Astrocyte (in vitro differentiated cells and primary cell): ENCODE results near the gene TMEM154. TPM values are rescaled to one million over a fixed set of nuclear protein-coding genes. Genes with fewer than 3 reads are reported as not detected.

ENCODE experiments used
- DNase-seq: peaks from one replicate; pipeline ENCODE4 v3.0.0-alpha.2; 2010; ENCODE audit warnings: low read depth
- FAIRE-seq: peaks from 2 replicates; lab custom pipeline; 2011; peaks lifted over from hg19 to GRCh38; lab: Jason Lieb, UNC
- H2AFZ ChIP-seq: 2 replicates; pipeline ENCODE4 v1.6.0; 2012; ENCODE audit warnings: low read depth, low read length, inconsistent platforms
- H3K27ac ChIP-seq: 2 replicates; pipeline ENCODE4 v1.5.1; 2011; ENCODE audit warnings: low read depth, low read length, inconsistent platforms
- H3K27me3 ChIP-seq: 2 replicates; pipeline ENCODE4 v1.6.0; 2011; ENCODE audit warnings: low read length, inconsistent platforms; ENCODE audit not compliant: insufficient read depth
- H3K36me3 ChIP-seq: 2 replicates; pipeline ENCODE4 v1.5.1; 2011; ENCODE audit warnings: low read length, inconsistent platforms; ENCODE audit not compliant: insufficient read depth
- H3K4me1 ChIP-seq: 2 replicates; pipeline ENCODE4 v1.5.1; 2011; ENCODE audit warnings: low read length, inconsistent platforms; ENCODE audit not compliant: insufficient read depth
- H3K4me2 ChIP-seq: 2 replicates; pipeline ENCODE4 v1.6.0; 2012; ENCODE audit warnings: low read length, inconsistent platforms
- H3K4me3 ChIP-seq: 2 replicates; pipeline ENCODE4 v1.5.1; 2011; ENCODE audit warnings: low read depth, mild to moderate bottlenecking, low read length, inconsistent platforms; ENCODE audit not compliant: insufficient read depth
- H3K79me2 ChIP-seq: 2 replicates; pipeline ENCODE4 v1.6.0; 2012; ENCODE audit warnings: mild to moderate bottlenecking, low read length, inconsistent platforms; ENCODE audit not compliant: insufficient read depth
- H3K9ac ChIP-seq: 2 replicates; pipeline ENCODE4 v1.6.0; 2012; ENCODE audit warnings: mild to moderate bottlenecking, low read length, inconsistent platforms
- H3K9me3 ChIP-seq: 2 replicates; pipeline ENCODE4 v1.5.1; 2012; ENCODE audit warnings: low read depth, mild to moderate bottlenecking, low read length, inconsistent platforms; ENCODE audit not compliant: insufficient read depth
- H4K20me1 ChIP-seq: 2 replicates; pipeline ENCODE4 v1.6.0; 2012; ENCODE audit warnings: low read length, inconsistent platforms; ENCODE audit not compliant: insufficient read depth
- H3K27ac Mint-ChIP-seq: one replicate; pipeline ENCODE4 v1.8.0; 2021; ENCODE audit warnings: mild to moderate bottlenecking, mixed read lengths; ENCODE audit not compliant: unreplicated experiment
- H3K27me3 Mint-ChIP-seq: one replicate; pipeline ENCODE4 v1.8.0; 2021; ENCODE audit warnings: low read depth, mixed read lengths; ENCODE audit not compliant: unreplicated experiment
- H3K36me3 Mint-ChIP-seq: one replicate; pipeline ENCODE4 v1.8.0; 2021; ENCODE audit warnings: low read depth, mixed read lengths; ENCODE audit not compliant: unreplicated experiment
- H3K4me1 Mint-ChIP-seq: one replicate; pipeline ENCODE4 v1.8.0; 2021; ENCODE audit warnings: low read depth, mixed read lengths; ENCODE audit not compliant: unreplicated experiment
- H3K4me3 Mint-ChIP-seq: one replicate; pipeline ENCODE4 v1.8.0; 2021; ENCODE audit warnings: mild to moderate bottlenecking, moderate library complexity, mixed read lengths; ENCODE audit not compliant: unreplicated experiment
- H3K9me3 Mint-ChIP-seq: one replicate; pipeline ENCODE4 v1.8.0; 2021; ENCODE audit warnings: mild to moderate bottlenecking, mixed read lengths; ENCODE audit not compliant: unreplicated experiment
- EZH2 ChIP-seq: IDR thresholded peaks from 2 replicates; pipeline ENCODE4 v1.6.1; 2012; ENCODE audit warnings: mild to moderate bottlenecking, low read length, inconsistent platforms; ENCODE audit not compliant: insufficient read depth
- total RNA-seq: library from RNA; stranded (reverse); gene quantifications from 2 replicates; pipeline ENCODE4 v1.2.1, GENCODE V29; 2021
- TF ChIP-seq, protein P1 (sequence below): IDR thresholded peaks from 2 replicates; pipeline ENCODE4 v1.5.1; 2011; ENCODE audit warnings: low read depth, mild to moderate bottlenecking, inconsistent platforms, low read length, moderate library complexity; ENCODE audit not compliant: insufficient read depth

TMEM154 gene
- total RNA-seq, 1 donor from 2014 or later, result 13.2 TPM

DNA sequence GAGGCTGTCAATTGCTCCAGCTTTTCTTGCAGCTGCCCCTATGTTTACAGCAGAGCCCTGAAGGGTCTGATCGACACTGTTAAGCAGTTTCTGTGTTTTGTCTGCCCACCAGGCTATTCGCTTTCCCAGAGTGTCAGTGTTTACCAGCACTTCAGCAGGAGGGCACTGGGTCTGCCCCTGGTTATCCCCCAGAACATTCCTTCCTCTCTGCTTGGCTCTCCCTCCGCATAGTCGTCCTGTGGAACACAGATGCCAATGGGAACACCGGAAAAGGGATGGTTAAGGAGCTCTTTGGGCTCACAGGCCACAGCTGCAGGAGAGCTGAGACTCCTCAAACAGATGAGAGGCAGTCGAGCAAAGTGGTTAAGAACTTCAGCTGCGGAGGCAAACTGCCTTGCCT lies 72.6 kb downstream of the TMEM154 start:
- Histone ChIP-seq H3K4me2 (peak overlapping the region; percentile 50), H3K9ac (no peak overlapping the region), H3K4me1 (peaks cover 11% of the 10 kb centered on the region), H3K27ac (no peak overlapping the region), H3K79me2 (no peaks in the 10 kb centered on the region), H3K9me3 (no peaks in the 10 kb centered on the region), H4K20me1 (no peaks in the 10 kb centered on the region), H2AFZ (no peak overlapping the region), H3K36me3 (no peaks in the 10 kb centered on the region), H3K4me3 (no peak overlapping the region), H3K27me3 (peaks cover 1% of the 10 kb centered on the region)
- H3K36me3 Mint-ChIP-seq, result no peaks in the 10 kb centered on the region
- peaks cover 8% of the 10 kb centered on the region for H3K27me3 Mint-ChIP-seq
- TF ChIP-seq EZH2, result no peak
- TF ChIP-seq, protein P1, sequence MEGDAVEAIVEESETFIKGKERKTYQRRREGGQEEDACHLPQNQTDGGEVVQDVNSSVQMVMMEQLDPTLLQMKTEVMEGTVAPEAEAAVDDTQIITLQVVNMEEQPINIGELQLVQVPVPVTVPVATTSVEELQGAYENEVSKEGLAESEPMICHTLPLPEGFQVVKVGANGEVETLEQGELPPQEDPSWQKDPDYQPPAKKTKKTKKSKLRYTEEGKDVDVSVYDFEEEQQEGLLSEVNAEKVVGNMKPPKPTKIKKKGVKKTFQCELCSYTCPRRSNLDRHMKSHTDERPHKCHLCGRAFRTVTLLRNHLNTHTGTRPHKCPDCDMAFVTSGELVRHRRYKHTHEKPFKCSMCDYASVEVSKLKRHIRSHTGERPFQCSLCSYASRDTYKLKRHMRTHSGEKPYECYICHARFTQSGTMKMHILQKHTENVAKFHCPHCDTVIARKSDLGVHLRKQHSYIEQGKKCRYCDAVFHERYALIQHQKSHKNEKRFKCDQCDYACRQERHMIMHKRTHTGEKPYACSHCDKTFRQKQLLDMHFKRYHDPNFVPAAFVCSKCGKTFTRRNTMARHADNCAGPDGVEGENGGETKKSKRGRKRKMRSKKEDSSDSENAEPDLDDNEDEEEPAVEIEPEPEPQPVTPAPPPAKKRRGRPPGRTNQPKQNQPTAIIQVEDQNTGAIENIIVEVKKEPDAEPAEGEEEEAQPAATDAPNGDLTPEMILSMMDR, result no peak
- H3K9me3 Mint-ChIP-seq, result peaks cover 3% of the 10 kb centered on the region
- no peak for DNase-seq
- no peak overlapping the region for H3K27ac Mint-ChIP-seq
- no peak overlapping the region for H3K4me3 Mint-ChIP-seq
- FAIRE-seq, result no peak
- peaks cover 6% of the 10 kb centered on the region for H3K4me1 Mint-ChIP-seq

DNA sequence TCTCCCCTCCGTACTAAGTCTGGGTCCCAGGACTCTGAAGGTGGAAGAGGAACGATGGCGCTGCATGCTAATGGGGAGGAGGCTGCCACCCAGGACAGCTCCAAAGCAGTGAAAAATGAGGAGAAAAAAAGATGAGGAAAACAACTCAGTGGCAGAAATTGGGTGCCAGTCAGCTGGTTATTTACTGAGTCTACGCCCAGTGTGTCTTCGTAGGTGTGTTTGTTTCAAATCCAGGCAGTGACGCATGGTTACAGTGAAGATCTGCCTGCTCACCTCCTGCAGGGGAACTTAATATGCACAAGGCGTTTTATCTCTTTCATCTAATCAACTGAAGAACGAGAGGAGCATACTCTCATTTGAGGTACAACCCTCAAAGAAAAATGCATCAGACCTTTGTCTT lies 73.0 kb downstream of the TMEM154 start:
- Histone ChIP-seq H3K36me3 (no peaks in the 10 kb centered on the region), H3K27ac (no peak overlapping the region), H3K27me3 (no peaks in the 10 kb centered on the region), H3K4me3 (no peak overlapping the region), H4K20me1 (no peaks in the 10 kb centered on the region), H3K9me3 (no peaks in the 10 kb centered on the region), H3K4me2 (peak overlapping the region; percentile 50), H3K79me2 (no peaks in the 10 kb centered on the region), H3K9ac (no peak overlapping the region), H2AFZ (no peak overlapping the region), H3K4me1 (peaks cover 11% of the 10 kb centered on the region)
- Mint-ChIP-seq H3K36me3 (no peaks in the 10 kb centered on the region), H3K9me3 (peaks cover 3% of the 10 kb centered on the region), H3K27ac (no peak overlapping the region), H3K4me3 (no peak overlapping the region), H3K27me3 (peaks cover 9% of the 10 kb centered on the region), H3K4me1 (peaks cover 6% of the 10 kb centered on the region)
- TF ChIP-seq EZH2, result no peak
- TF ChIP-seq, protein P1, result no peak
- no peak for DNase-seq
- no peak for FAIRE-seq

DNA sequence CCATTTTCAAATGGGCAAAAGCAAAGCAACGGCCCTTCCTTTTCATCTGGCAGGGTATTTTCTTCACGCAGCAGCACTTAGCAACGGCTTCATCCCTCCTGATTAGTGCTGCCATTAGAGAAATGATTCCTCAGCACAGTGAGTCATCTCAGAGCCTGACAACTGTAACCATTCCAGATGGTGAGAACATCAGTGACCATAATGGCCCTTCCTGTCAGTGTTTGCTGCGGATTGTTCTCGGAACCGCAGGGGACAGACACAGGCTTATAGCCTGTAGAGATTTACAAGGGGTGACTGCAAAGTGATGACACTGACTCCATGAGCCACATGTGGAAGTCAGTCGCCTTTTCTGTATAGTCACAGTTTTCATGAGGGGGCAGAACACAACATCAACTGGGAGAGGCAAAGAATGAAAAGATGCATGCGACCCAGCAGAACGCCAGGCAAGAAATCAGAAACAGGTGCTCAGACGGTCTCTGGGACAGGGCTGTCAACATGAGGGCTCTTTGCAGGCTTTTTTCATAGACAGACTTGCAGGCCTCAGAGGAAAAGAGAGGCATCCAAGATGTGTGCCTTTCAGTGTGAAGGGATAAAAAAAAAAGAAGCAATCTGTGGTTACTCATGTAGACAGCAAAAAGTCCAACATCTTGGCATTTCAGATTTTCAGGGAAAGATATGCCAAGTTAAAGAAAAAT lies 74.0 kb downstream of the TMEM154 start:
- Histone ChIP-seq H3K27ac (no peak overlapping the region), H3K79me2 (no peaks in the 10 kb centered on the region), H3K4me1 (peaks cover 11% of the 10 kb centered on the region), H3K4me3 (no peak overlapping the region), H2AFZ (peak overlapping the region; percentile 24), H3K4me2 (peak overlapping the region; percentile 53), H3K9ac (no peak overlapping the region), H4K20me1 (no peaks in the 10 kb centered on the region), H3K9me3 (no peaks in the 10 kb centered on the region), H3K36me3 (no peaks in the 10 kb centered on the region), H3K27me3 (peaks cover 2% of the 10 kb centered on the region)
- FAIRE-seq (peak; percentile 45), DNase-seq (peak; percentile 78)
- H3K36me3 Mint-ChIP-seq, result no peaks in the 10 kb centered on the region
- peaks cover 3% of the 10 kb centered on the region for H3K9me3 Mint-ChIP-seq
- peak overlapping the region; percentile 55 for H3K27ac Mint-ChIP-seq
- peaks cover 6% of the 10 kb centered on the region for H3K4me1 Mint-ChIP-seq
- TF ChIP-seq, protein P1, result no peak
- TF ChIP-seq EZH2, result no peak
- peaks cover 9% of the 10 kb centered on the region for H3K27me3 Mint-ChIP-seq
- no peak overlapping the region for H3K4me3 Mint-ChIP-seq
